DOHH2 (cell line): ENCODE measurements around the gene PROS1.

Experiments used
- H3F3A ChIP-seq: fragments of 200-600 bp; sonication (generic), shearing (Covaris generic); 2 replicates; pipeline ENCODE4 v1.6.0; 2016; ENCODE audit warnings: antibody characterized with exemption, mild to moderate bottlenecking; ENCODE audit not compliant: control insufficient read depth, insufficient read depth
- H3K27ac ChIP-seq: fragments of 200-600 bp; sonication (generic); 2 replicates; pipeline ENCODE4 v1.5.1; 2014; ENCODE audit warnings: low read depth, mild to moderate bottlenecking, low read length, moderate library complexity
- H3K27me3 ChIP-seq: fragments of 200-600 bp; sonication (generic); 2 replicates; pipeline ENCODE4 v1.6.1; 2014; ENCODE audit warnings: mild to moderate bottlenecking, low read length, mixed read lengths; ENCODE audit not compliant: control insufficient read depth
- H3K36me3 ChIP-seq: fragments of 200-600 bp; sonication (generic); 2 replicates; pipeline ENCODE4 v1.6.1; 2014; ENCODE audit warnings: mild to moderate bottlenecking, low read length, moderate library complexity, mixed read lengths; ENCODE audit not compliant: control insufficient read depth
- H3K4me1 ChIP-seq: fragments of 200-600 bp; sonication (generic); 2 replicates; pipeline ENCODE4 v1.6.1; 2014; ENCODE audit warnings: mild to moderate bottlenecking, low read length, mixed read lengths; ENCODE audit not compliant: control insufficient read depth
- H3K4me2 ChIP-seq: fragments of 200-600 bp; sonication (generic); 2 replicates; pipeline ENCODE4 v1.6.0; 2014; ENCODE audit warnings: mild to moderate bottlenecking, low read length, moderate library complexity
- H3K4me3 ChIP-seq: fragments of 200-600 bp; sonication (generic); 2 replicates; pipeline ENCODE4 v1.5.1; 2014; ENCODE audit warnings: mild to moderate bottlenecking, low read length, mixed read lengths
- H3K79me2 ChIP-seq: fragments of 200-600 bp; sonication (generic); 2 replicates; pipeline ENCODE4 v1.6.1; 2014; ENCODE audit warnings: mild to moderate bottlenecking, low read length, mixed read lengths; ENCODE audit not compliant: control insufficient read depth
- H3K9me2 ChIP-seq: fragments of 200-600 bp; sonication (generic); replicated peaks from 2 replicates; pipeline ENCODE4 v1.6.1; 2014; ENCODE audit warnings: mild to moderate bottlenecking, low read length, mixed read lengths; ENCODE audit not compliant: control insufficient read depth
- H3K9me3 ChIP-seq: fragments of 200-600 bp; sonication (generic); 2 replicates; pipeline ENCODE4 v1.6.1; 2014; ENCODE audit warnings: antibody characterized with exemption, low read length, mixed read lengths; ENCODE audit not compliant: control insufficient read depth, insufficient read depth
- H4K20me1 ChIP-seq: fragments of 200-600 bp; sonication (generic); 2 replicates; pipeline ENCODE4 v1.6.0; 2014; ENCODE audit warnings: low read depth, mild to moderate bottlenecking, antibody characterized with exemption, low read length, moderate library complexity; ENCODE audit not compliant: control insufficient read depth, insufficient read depth
- CTCF ChIP-seq: fragments of 200-600 bp; sonication (generic); IDR thresholded peaks from one replicate; pipeline ENCODE4 v1.5.1; 2014; ENCODE audit warnings: antibody characterized with exemption, mild to moderate bottlenecking, low read depth, low read length; ENCODE audit not compliant: poor library complexity, severe bottlenecking
- EZH2phosphoT487 ChIP-seq: fragments of 200-600 bp; sonication (generic); IDR thresholded peaks from 2 replicates; pipeline ENCODE4 v1.6.1; 2017; ENCODE audit warnings: borderline replicate concordance, mild to moderate bottlenecking, antibody characterized with exemption, low read length, moderate library complexity, mixed read lengths

Gene PROS1

GRCh38 chr3:93989241-93989640, 15.5 kb upstream of the PROS1 start:
- Histone ChIP-seq H3K36me3 (no peaks in the 10 kb centered on the region), H3F3A (no peaks in the 10 kb centered on the region), H3K79me2 (peaks cover 17% of the 10 kb centered on the region), H3K4me1 (no peaks in the 10 kb centered on the region), H3K4me3 (no peak overlapping the region), H3K27ac (no peak overlapping the region), H3K9me2 (no peaks in the 10 kb centered on the region), H3K27me3 (no peaks in the 10 kb centered on the region), H3K4me2 (no peak overlapping the region), H3K9me3 (no peaks in the 10 kb centered on the region), H4K20me1 (no peaks in the 10 kb centered on the region)
- TF ChIP-seq EZH2phosphoT487, result no peak
- TF ChIP-seq CTCF, result no peak

- no peaks in the 10 kb centered on the region for H3K36me3 ChIP-seq
- TF ChIP-seq CTCF (no peak), EZH2phosphoT487 (no peak)
- no peak overlapping the region for H3K27ac ChIP-seq
- H3K9me3 ChIP-seq, result no peaks in the 10 kb centered on the region
- H3K9me2 ChIP-seq, result no peaks in the 10 kb centered on the region
- H4K20me1 ChIP-seq, result no peaks in the 10 kb centered on the region
- H3K4me2 ChIP-seq, result no peak overlapping the region
- no peaks in the 10 kb centered on the region for H3F3A ChIP-seq
- no peaks in the 10 kb centered on the region for H3K4me1 ChIP-seq
- H3K79me2 ChIP-seq, result peaks cover 14% of the 10 kb centered on the region
- no peak overlapping the region for H3K4me3 ChIP-seq
- no peaks in the 10 kb centered on the region for H3K27me3 ChIP-seq
These were observed 15.1 kb upstream of the PROS1 start for GRCh38 chr3:93988764-93989163.

- no peak overlapping the region for H3K27ac ChIP-seq
- no peaks in the 10 kb centered on the region for H3K4me1 ChIP-seq
- no peak overlapping the region for H3K4me3 ChIP-seq
- no peaks in the 10 kb centered on the region for H3F3A ChIP-seq
- no peaks in the 10 kb centered on the region for H3K27me3 ChIP-seq
- TF ChIP-seq EZH2phosphoT487 (no peak), CTCF (no peak)
- no peaks in the 10 kb centered on the region for H3K9me3 ChIP-seq
- no peaks in the 10 kb centered on the region for H3K9me2 ChIP-seq
- no peak overlapping the region for H3K4me2 ChIP-seq
- no peaks in the 10 kb centered on the region for H3K36me3 ChIP-seq
- H4K20me1 ChIP-seq, result no peaks in the 10 kb centered on the region
- H3K79me2 ChIP-seq, result peaks cover 13% of the 10 kb centered on the region
These were observed 14.6 kb upstream of the PROS1 start for GRCh38 chr3:93988283-93988682.

GRCh38 chr3:93984618-93985017, 10.9 kb upstream of the PROS1 start:
- TF ChIP-seq EZH2phosphoT487 (no peak), CTCF (no peak)
- no peaks in the 10 kb centered on the region for H3K9me3 ChIP-seq
- H3F3A ChIP-seq, result no peaks in the 10 kb centered on the region
- peaks cover 39% of the 10 kb centered on the region for H3K79me2 ChIP-seq
- H4K20me1 ChIP-seq, result no peaks in the 10 kb centered on the region
- H3K27me3 ChIP-seq, result no peaks in the 10 kb centered on the region
- no peaks in the 10 kb centered on the region for H3K36me3 ChIP-seq
- H3K9me2 ChIP-seq, result no peaks in the 10 kb centered on the region
- H3K4me3 ChIP-seq, result no peak overlapping the region
- no peak overlapping the region for H3K4me2 ChIP-seq
- H3K4me1 ChIP-seq, result peaks cover 14% of the 10 kb centered on the region
- no peak overlapping the region for H3K27ac ChIP-seq
